PFSK-1 (cell line): ENCODE measurements around the gene SEMA3D.

ENCODE experiments used
- FOXP2 ChIP-seq: optimal IDR thresholded peaks from 2 replicates; pipeline ENCODE3; 2011; ENCODE audit warnings: borderline replicate concordance, control low read depth, inconsistent platforms; ENCODE audit not compliant: insufficient read depth; ENCODE audit errors: extremely low read length, extremely low read depth
- POLR2AphosphoS5 ChIP-seq: IDR thresholded peaks from 2 replicates; pipeline ENCODE4 v1.6.1; 2012; ENCODE audit warnings: low read depth, mild to moderate bottlenecking, control low read depth, low read length, moderate library complexity
- REST ChIP-seq, 2 experiments: IDR thresholded peaks; 2 replicates each; pipeline versions ENCODE4 v1.6.1 to v1.8.0; 2011 to 2012; ENCODE audit warnings: low read depth in 2 of 2, low read length in 2 of 2, control low read depth in 1 of 2, inconsistent platforms in 1 of 2, mild to moderate bottlenecking in 1 of 2, moderate library complexity in 1 of 2; ENCODE audit not compliant: insufficient read depth in 1 of 2
- SIN3A ChIP-seq: IDR thresholded peaks from 2 replicates; pipeline ENCODE4 v1.6.1; 2012; ENCODE audit warnings: mild to moderate bottlenecking, low read length, moderate library complexity, borderline replicate concordance; ENCODE audit not compliant: insufficient read depth
- TAF1 ChIP-seq: IDR thresholded peaks from 2 replicates; pipeline ENCODE4 v1.6.1; 2012; ENCODE audit warnings: low read length, control low read depth, borderline replicate concordance; ENCODE audit not compliant: insufficient read depth

GRCh38 chr7:85156661-85157208 lies 30.1 kb downstream of the SEMA3D start:
- TF ChIP-seq POLR2AphosphoS5 (no peak), SIN3A (no peak), TAF1 (no peak), REST (IDR thresholded peaks at IDR 0.05; ENCODE audit: insufficient read depth in 1 of 2, low read depth in 2 of 2, low read length in 2 of 2) (no peak), FOXP2 (no peak)
